Stimulated activated naive CD8-positive, alpha-beta T cell treated with anti-CD3 and anti-CD28 coated beads, Interleukin-15, Interleukin-2, amounts not matched to agents 100 ng/mL and 50 ng/mL, for 24 hours (primary cell): Measurements from ENCODE around the gene DRD2.

ENCODE experiments used
- H3K27ac Mint-ChIP-seq: one replicate; pipeline ENCODE4 v1.8.0; 2021; ENCODE audit warnings: mild to moderate bottlenecking, mixed read lengths
- H3K27me3 Mint-ChIP-seq: one replicate; pipeline ENCODE4 v1.8.0; 2021; ENCODE audit warnings: mixed read lengths
- H3K36me3 Mint-ChIP-seq: one replicate; pipeline ENCODE4 v1.8.0; 2021; ENCODE audit warnings: low read depth, mixed read lengths
- H3K4me1 Mint-ChIP-seq: one replicate; pipeline ENCODE4 v1.8.0; 2021; ENCODE audit warnings: low read depth, mixed read lengths
- H3K4me3 Mint-ChIP-seq: one replicate; pipeline ENCODE4 v1.8.0; 2021; ENCODE audit warnings: mild to moderate bottlenecking, mixed read lengths
- H3K9me3 Mint-ChIP-seq: one replicate; pipeline ENCODE4 v1.8.0; 2021; ENCODE audit warnings: mixed read lengths

Gene DRD2

DNA sequence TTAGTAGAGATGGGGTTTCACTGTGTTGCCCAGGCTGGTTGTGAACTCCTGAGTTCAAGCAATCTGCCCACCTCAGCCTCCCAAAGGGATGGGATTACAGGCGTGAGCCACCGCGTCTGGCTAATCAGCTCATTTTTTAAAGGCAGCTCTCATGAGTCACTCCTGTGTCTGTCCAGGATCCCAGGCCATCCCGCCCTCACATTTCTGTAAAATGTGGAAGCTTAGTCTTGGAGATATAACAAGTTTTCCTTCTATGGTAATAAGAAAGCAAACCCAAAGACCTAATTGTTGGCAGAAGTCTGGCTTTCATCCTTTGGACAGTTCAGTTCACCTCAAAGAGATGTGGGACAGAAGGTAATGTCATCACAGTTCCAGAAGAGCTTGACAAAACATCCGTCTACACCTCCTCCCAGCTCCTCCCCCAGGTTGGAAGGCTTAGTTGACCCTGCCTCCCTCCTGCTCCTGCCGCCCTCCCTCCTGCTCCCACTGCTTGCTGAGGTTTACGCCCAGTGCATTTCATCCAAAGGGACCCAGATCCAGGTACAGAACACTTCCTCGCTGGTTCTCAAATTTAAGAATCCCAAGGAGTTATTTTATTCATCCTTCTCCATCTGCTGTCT is 6.4 kb downstream of the DRD2 start:
- H3K4me3 Mint-ChIP-seq, result no peak overlapping the region
- no peaks in the 10 kb centered on the region for H3K9me3 Mint-ChIP-seq
- H3K36me3 Mint-ChIP-seq, result no peaks in the 10 kb centered on the region
- peaks cover 69% of the 10 kb centered on the region for H3K27me3 Mint-ChIP-seq
- no peak overlapping the region for H3K27ac Mint-ChIP-seq
- no peaks in the 10 kb centered on the region for H3K4me1 Mint-ChIP-seq

DNA sequence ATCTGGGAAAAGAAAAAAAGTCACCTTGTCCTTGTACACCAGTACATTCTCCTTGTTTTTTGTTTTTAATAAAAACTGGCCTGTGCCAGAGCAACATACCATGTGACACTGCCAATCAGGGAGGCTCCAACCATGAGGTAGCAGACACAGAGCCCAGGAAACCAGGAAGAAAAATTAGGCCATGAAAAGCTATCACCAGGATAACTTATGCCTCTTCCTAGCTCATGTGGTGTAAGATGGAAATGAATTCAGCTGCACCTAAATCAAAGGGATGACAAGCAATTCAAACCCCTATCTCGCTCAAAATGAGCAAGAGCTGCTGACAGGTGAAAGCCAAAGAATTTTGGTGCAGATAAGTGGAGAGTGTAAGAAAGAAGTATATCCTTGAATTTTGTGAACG is 7.7 kb downstream of the DRD2 start:
- no peak overlapping the region for H3K4me3 Mint-ChIP-seq
- H3K27ac Mint-ChIP-seq, result no peak overlapping the region
- H3K4me1 Mint-ChIP-seq, result no peaks in the 10 kb centered on the region
- peaks cover 64% of the 10 kb centered on the region for H3K27me3 Mint-ChIP-seq
- H3K9me3 Mint-ChIP-seq, result no peaks in the 10 kb centered on the region
- H3K36me3 Mint-ChIP-seq, result no peaks in the 10 kb centered on the region

- Mint-ChIP-seq H3K27ac (no peak overlapping the region), H3K9me3 (no peaks in the 10 kb centered on the region), H3K4me1 (no peaks in the 10 kb centered on the region), H3K4me3 (no peak overlapping the region), H3K27me3 (peaks cover 52% of the 10 kb centered on the region), H3K36me3 (no peaks in the 10 kb centered on the region)
These were observed 9.4 kb downstream of the DRD2 start for GRCh38 chr11:113465786-113466185.

GRCh38 chr11:113464416-113464815 is 10.8 kb downstream of the DRD2 start:
- Mint-ChIP-seq H3K4me3 (no peak overlapping the region), H3K9me3 (no peaks in the 10 kb centered on the region), H3K27ac (no peak overlapping the region), H3K27me3 (peaks cover 47% of the 10 kb centered on the region), H3K36me3 (no peaks in the 10 kb centered on the region), H3K4me1 (no peaks in the 10 kb centered on the region)

DNA sequence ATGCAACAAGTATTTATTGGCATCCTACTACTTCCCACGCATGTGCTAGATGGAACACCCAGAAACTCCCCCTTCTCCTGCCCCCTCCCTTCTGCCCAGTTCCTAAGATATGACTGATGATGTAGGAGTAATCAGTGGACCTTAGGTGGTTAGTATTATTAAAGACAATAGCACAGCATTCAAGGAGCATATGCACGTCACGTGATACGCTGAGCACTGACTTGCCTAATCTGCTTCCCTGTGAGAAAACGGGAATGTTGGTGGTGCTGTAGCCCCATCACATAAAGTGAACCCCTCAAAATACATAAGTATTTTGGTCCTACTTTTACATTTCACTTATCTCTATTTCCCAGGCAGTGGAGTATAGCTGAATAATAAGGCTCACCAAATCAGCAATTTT is 12.4 kb downstream of the DRD2 start:
- H3K4me1 Mint-ChIP-seq, result no peaks in the 10 kb centered on the region
- peaks cover 42% of the 10 kb centered on the region for H3K27me3 Mint-ChIP-seq
- no peaks in the 10 kb centered on the region for H3K36me3 Mint-ChIP-seq
- no peak overlapping the region for H3K4me3 Mint-ChIP-seq
- no peak overlapping the region for H3K27ac Mint-ChIP-seq
- no peaks in the 10 kb centered on the region for H3K9me3 Mint-ChIP-seq

DNA sequence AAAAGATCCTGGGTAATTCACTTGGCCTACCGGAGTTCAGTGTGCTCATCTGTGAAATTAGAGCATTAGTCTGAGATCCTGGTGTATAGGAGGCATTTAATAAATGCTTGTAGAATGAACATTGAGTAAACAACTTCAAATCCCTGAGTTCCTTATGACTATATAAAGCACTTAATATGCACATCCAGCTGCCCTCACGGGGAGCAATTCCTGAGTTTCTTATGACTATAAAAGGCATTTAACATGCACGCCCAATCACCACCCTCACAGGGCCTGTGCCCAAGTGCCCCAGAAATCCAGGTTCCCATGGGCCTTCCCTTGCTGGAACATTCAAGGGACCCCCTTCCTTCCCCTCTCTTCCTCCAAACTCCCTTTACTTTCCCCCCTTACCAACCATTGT is 13.6 kb downstream of the DRD2 start:
- no peaks in the 10 kb centered on the region for H3K36me3 Mint-ChIP-seq
- H3K4me1 Mint-ChIP-seq, result no peaks in the 10 kb centered on the region
- H3K9me3 Mint-ChIP-seq, result no peaks in the 10 kb centered on the region
- H3K27ac Mint-ChIP-seq, result no peak overlapping the region
- H3K27me3 Mint-ChIP-seq, result peaks cover 32% of the 10 kb centered on the region
- no peak overlapping the region for H3K4me3 Mint-ChIP-seq

DNA sequence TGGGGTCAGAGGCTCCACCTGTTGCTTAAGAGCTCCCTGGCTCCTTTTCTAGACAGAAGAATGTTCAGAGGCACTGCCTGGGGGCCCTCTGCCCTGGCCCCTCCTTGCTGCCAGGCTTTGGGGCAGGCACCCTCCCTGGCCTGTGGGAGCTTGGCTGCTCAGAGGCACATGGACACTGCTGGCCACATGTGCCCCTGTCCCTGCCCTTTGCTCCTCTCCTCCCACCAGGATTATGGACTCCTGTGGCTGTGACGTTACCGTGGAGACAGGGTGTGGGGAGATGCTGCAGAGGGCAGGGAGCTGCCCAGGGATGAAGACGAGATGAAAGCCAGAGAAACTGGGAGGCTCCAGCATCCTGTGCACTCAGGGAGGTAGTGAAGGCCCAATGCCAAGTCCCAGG is 14.7 kb downstream of the DRD2 start:
- H3K27me3 Mint-ChIP-seq, result peaks cover 20% of the 10 kb centered on the region

DNA sequence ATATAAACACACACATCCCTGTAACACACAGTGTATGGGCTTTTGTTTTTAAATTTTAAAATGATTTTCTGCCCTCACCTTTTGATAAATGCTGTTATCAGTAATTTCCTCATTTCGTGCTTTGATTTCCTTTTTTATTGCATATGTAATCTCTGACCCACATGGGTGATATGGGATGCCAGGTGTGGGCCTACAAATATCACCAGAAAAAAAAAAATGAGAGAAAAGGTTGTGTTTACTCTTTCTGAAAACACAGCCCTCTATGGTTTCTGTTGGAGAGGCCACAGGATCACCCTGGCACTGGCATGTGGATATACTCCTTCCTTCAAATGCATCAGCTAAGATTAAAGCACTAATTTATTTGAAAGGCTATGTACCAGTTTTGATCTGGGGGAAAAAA is 17.0 kb downstream of the DRD2 start:
- Mint-ChIP-seq H3K4me3 (no peak overlapping the region), H3K27ac (no peak overlapping the region), H3K4me1 (no peaks in the 10 kb centered on the region), H3K27me3 (no peaks in the 10 kb centered on the region), H3K36me3 (no peaks in the 10 kb centered on the region), H3K9me3 (no peaks in the 10 kb centered on the region)

More for the DNA sequence above, 14.7 kb downstream of the DRD2 start:
- Mint-ChIP-seq H3K4me3 (no peak overlapping the region), H3K27ac (no peak overlapping the region), H3K9me3 (no peaks in the 10 kb centered on the region), H3K4me1 (no peaks in the 10 kb centered on the region), H3K36me3 (no peaks in the 10 kb centered on the region)

- H3K9me3 Mint-ChIP-seq, result no peaks in the 10 kb centered on the region
- no peak overlapping the region for H3K4me3 Mint-ChIP-seq
- H3K27ac Mint-ChIP-seq, result no peak overlapping the region
- no peaks in the 10 kb centered on the region for H3K36me3 Mint-ChIP-seq
- no peaks in the 10 kb centered on the region for H3K4me1 Mint-ChIP-seq
- no peaks in the 10 kb centered on the region for H3K27me3 Mint-ChIP-seq
These were observed 17.4 kb downstream of the DRD2 start for GRCh38 chr11:113457784-113458183.

- no peaks in the 10 kb centered on the region for H3K9me3 Mint-ChIP-seq
- H3K4me3 Mint-ChIP-seq, result no peak overlapping the region
- no peaks in the 10 kb centered on the region for H3K4me1 Mint-ChIP-seq
- no peaks in the 10 kb centered on the region for H3K36me3 Mint-ChIP-seq
- H3K27ac Mint-ChIP-seq, result no peak overlapping the region
- no peaks in the 10 kb centered on the region for H3K27me3 Mint-ChIP-seq
These were observed 20.7 kb downstream of the DRD2 start for GRCh38 chr11:113454455-113454854.

GRCh38 chr11:113449743-113450142 is 25.5 kb downstream of the DRD2 start:
- H3K4me1 Mint-ChIP-seq, result no peaks in the 10 kb centered on the region
- H3K4me3 Mint-ChIP-seq, result no peak overlapping the region
- H3K36me3 Mint-ChIP-seq, result no peaks in the 10 kb centered on the region
- H3K9me3 Mint-ChIP-seq, result no peaks in the 10 kb centered on the region
- H3K27me3 Mint-ChIP-seq, result peaks cover 6% of the 10 kb centered on the region
- H3K27ac Mint-ChIP-seq, result no peak overlapping the region

DNA sequence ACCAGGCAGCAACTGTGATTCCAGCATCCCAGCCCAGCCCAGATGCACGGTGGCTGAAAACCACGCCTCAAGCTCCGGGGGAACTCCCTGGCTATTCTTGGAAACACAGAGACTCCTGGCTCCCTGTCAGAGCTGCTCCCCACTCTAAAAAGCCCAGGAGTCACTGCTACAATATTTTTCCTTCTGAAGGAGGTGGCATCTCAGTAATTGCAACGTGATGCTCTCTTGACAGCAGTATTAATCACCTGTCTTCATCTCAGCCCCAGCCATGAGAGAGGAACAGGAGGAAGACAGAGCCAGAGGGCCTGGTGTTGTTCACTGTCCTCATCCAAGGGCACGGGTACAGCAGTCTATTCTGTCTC is 26.9 kb downstream of the DRD2 start:
- H3K4me3 Mint-ChIP-seq, result no peak overlapping the region
- no peaks in the 10 kb centered on the region for H3K9me3 Mint-ChIP-seq
- no peak overlapping the region for H3K27ac Mint-ChIP-seq
- no peaks in the 10 kb centered on the region for H3K4me1 Mint-ChIP-seq
- no peaks in the 10 kb centered on the region for H3K36me3 Mint-ChIP-seq
- H3K27me3 Mint-ChIP-seq, result peaks cover 12% of the 10 kb centered on the region

- Mint-ChIP-seq H3K4me1 (no peaks in the 10 kb centered on the region), H3K27me3 (peaks cover 15% of the 10 kb centered on the region), H3K36me3 (no peaks in the 10 kb centered on the region), H3K27ac (no peak overlapping the region), H3K4me3 (no peak overlapping the region), H3K9me3 (no peaks in the 10 kb centered on the region)
These were observed 27.4 kb downstream of the DRD2 start for GRCh38 chr11:113447621-113448315.

DNA sequence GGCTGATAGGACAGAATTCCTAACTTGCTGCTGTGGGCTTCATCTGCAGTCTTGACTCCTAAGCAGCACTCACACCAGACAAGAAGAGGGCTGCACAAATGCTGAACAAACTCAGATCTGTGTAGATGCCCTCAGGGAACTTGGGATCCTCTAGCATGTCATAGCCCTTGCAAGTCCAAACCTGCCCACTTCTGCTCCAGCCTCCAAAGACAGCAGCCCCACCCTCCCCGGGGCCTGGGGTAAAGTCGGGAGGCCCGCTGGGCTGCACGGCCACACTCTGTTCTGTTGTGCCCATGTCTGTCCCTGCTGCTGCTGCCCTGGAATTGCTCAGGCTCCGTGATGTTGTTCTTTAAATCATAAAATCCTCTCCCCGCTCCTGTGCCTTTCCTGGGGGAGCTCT is 28.3 kb downstream of the DRD2 start:
- H3K27me3 Mint-ChIP-seq, result peaks cover 15% of the 10 kb centered on the region
- H3K4me3 Mint-ChIP-seq, result no peak overlapping the region
- H3K4me1 Mint-ChIP-seq, result no peaks in the 10 kb centered on the region
- H3K36me3 Mint-ChIP-seq, result no peaks in the 10 kb centered on the region
- no peaks in the 10 kb centered on the region for H3K9me3 Mint-ChIP-seq
- no peak overlapping the region for H3K27ac Mint-ChIP-seq

GRCh38 chr11:113446112-113446511 is 29.1 kb downstream of the DRD2 start:
- Mint-ChIP-seq H3K27me3 (peaks cover 15% of the 10 kb centered on the region), H3K4me1 (no peaks in the 10 kb centered on the region), H3K4me3 (no peak overlapping the region), H3K36me3 (no peaks in the 10 kb centered on the region), H3K27ac (no peak overlapping the region), H3K9me3 (no peaks in the 10 kb centered on the region)

GRCh38 chr11:113444502-113445123 is 30.6 kb downstream of the DRD2 start:
- Mint-ChIP-seq H3K4me3 (no peak overlapping the region), H3K27ac (no peak overlapping the region), H3K4me1 (no peaks in the 10 kb centered on the region), H3K27me3 (peaks cover 15% of the 10 kb centered on the region), H3K9me3 (no peaks in the 10 kb centered on the region), H3K36me3 (no peaks in the 10 kb centered on the region)
